HEK293 (cell line): Measurements from ENCODE around the gene ZKSCAN3.
A peak's percentile ranks its signal among the peaks of the same experiment; 100 is the strongest.

ENCODE experiments used
- HIC1 ChIP-seq: fragments of 450-650 bp; formaldehyde crosslinking; IDR thresholded peaks from 2 replicates; pipeline ENCODE4 v1.5.1; 2016; ENCODE audit warnings: missing biosample characterization, missing genetic modification characterization
- HOXC10 ChIP-seq: sonication (generic); formaldehyde crosslinking; IDR thresholded peaks from 2 replicates; pipeline ENCODE4 v1.8.1; 2023; ENCODE audit warnings: mild to moderate bottlenecking, missing genetic modification reagents
- HOXD13 ChIP-seq: sonication (generic); formaldehyde crosslinking; IDR thresholded peaks from 2 replicates; pipeline ENCODE4 v1.8.0; 2022; ENCODE audit warnings: missing genetic modification reagents, borderline replicate concordance
- KLF8 ChIP-seq: fragments of 450-650 bp; formaldehyde crosslinking; IDR thresholded peaks from 2 replicates; pipeline ENCODE4 v1.5.1; 2016; ENCODE audit warnings: missing biosample characterization, missing genetic modification characterization
- MZF1 ChIP-seq: fragments of 450-650 bp; formaldehyde crosslinking; IDR thresholded peaks from 2 replicates; pipeline ENCODE4 v1.5.1; 2017; ENCODE audit warnings: missing biosample characterization, missing genetic modification characterization, borderline replicate concordance
- OSR2 ChIP-seq: fragments of 450-650 bp; formaldehyde crosslinking; IDR thresholded peaks from 2 replicates; pipeline ENCODE4 v1.5.1; 2016; ENCODE audit warnings: missing biosample characterization, missing genetic modification characterization
- PBX3 ChIP-seq: sonication (generic); formaldehyde crosslinking; IDR thresholded peaks from 2 replicates; pipeline ENCODE4 v1.8.1; 2022; ENCODE audit warnings: mild to moderate bottlenecking, moderate library complexity, missing genetic modification reagents
- SCRT1 ChIP-seq: fragments of 450-650 bp; formaldehyde crosslinking; IDR thresholded peaks from 2 replicates; pipeline ENCODE4 v1.5.1; 2016; ENCODE audit warnings: missing biosample characterization, missing genetic modification characterization, borderline replicate concordance
- TRIM28 ChIP-seq: IDR thresholded peaks from 2 replicates; pipeline ENCODE4 v1.6.1; 2011; ENCODE audit warnings: low read length, control low read depth, borderline replicate concordance
- TSHZ1 ChIP-seq: fragments of 450-650 bp; formaldehyde crosslinking; IDR thresholded peaks from 2 replicates; pipeline ENCODE4 v1.5.1; 2016; ENCODE audit warnings: missing biosample characterization, missing genetic modification characterization, borderline replicate concordance
- ZFP37 ChIP-seq: fragments of 450-650 bp; formaldehyde crosslinking; IDR thresholded peaks from 2 replicates; pipeline ENCODE4 v1.5.1; 2016; ENCODE audit warnings: missing biosample characterization, missing genetic modification characterization
- ZNF112 ChIP-seq: fragments of 450-650 bp; formaldehyde crosslinking; IDR thresholded peaks from 2 replicates; pipeline ENCODE4 v1.5.0; 2017; ENCODE audit warnings: missing biosample characterization, missing genetic modification characterization
- ZNF146 ChIP-seq: fragments of 450-650 bp; formaldehyde crosslinking; IDR thresholded peaks from 2 replicates; pipeline ENCODE4 v1.5.1; 2016; ENCODE audit warnings: missing biosample characterization, missing genetic modification characterization
- ZNF148 ChIP-seq: fragments of 450-650 bp; formaldehyde crosslinking; IDR thresholded peaks from 2 replicates; pipeline ENCODE4 v1.5.0; 2017; ENCODE audit warnings: missing biosample characterization, missing genetic modification characterization, borderline replicate concordance
- ZNF19 ChIP-seq: fragments of 450-650 bp; formaldehyde crosslinking; IDR thresholded peaks from 2 replicates; pipeline ENCODE4; 2016; ENCODE audit warnings: missing biosample characterization, missing genetic modification characterization, low read depth
- ZNF211 ChIP-seq: fragments of 450-650 bp; formaldehyde crosslinking; IDR thresholded peaks from 2 replicates; pipeline ENCODE4 v1.5.1; 2016; ENCODE audit warnings: low read depth, missing biosample characterization, missing genetic modification characterization
- ZNF221 ChIP-seq: fragments of 450-650 bp; formaldehyde crosslinking; IDR thresholded peaks from 2 replicates; pipeline ENCODE4 v1.5.1; 2017; ENCODE audit warnings: missing biosample characterization, missing genetic modification characterization, borderline replicate concordance
- ZNF335 ChIP-seq: fragments of 450-650 bp; formaldehyde crosslinking; conservative IDR thresholded peaks from 2 replicates; pipeline ENCODE4 v1.5.1; 2016; ENCODE audit warnings: missing biosample characterization, missing genetic modification characterization
- ZNF449 ChIP-seq: fragments of 450-650 bp; formaldehyde crosslinking; IDR thresholded peaks from 2 replicates; pipeline ENCODE4 v1.5.1; 2017; ENCODE audit warnings: missing biosample characterization, mild to moderate bottlenecking, missing genetic modification characterization, moderate library complexity
- ZNF513 ChIP-seq: fragments of 450-650 bp; IDR thresholded peaks from 2 replicates; pipeline ENCODE4 v1.5.1; 2018; ENCODE audit warnings: missing biosample characterization, missing genetic modification characterization
- ZNF585B ChIP-seq: fragments of 450-650 bp; formaldehyde crosslinking; IDR thresholded peaks from 2 replicates; pipeline ENCODE4 v1.5.1; 2016; ENCODE audit warnings: missing biosample characterization, missing genetic modification characterization
- ZNF660 ChIP-seq: fragments of 450-650 bp; IDR thresholded peaks from 2 replicates; pipeline ENCODE4 v1.5.1; 2018; ENCODE audit warnings: missing biosample characterization, mild to moderate bottlenecking, missing genetic modification characterization
- ZNF670 ChIP-seq: fragments of 450-650 bp; formaldehyde crosslinking; IDR thresholded peaks from 2 replicates; pipeline ENCODE4 v1.5.1; 2016; ENCODE audit warnings: missing biosample characterization, missing genetic modification characterization, low read depth
- ZNF76 ChIP-seq: fragments of 450-650 bp; formaldehyde crosslinking; IDR thresholded peaks from 2 replicates; pipeline ENCODE4; 2016; ENCODE audit warnings: low read depth, missing biosample characterization, missing genetic modification characterization, borderline replicate concordance
- ZSCAN16 ChIP-seq: fragments of 450-650 bp; formaldehyde crosslinking; IDR thresholded peaks from 2 replicates; pipeline ENCODE4 v1.5.1; 2016; ENCODE audit warnings: missing biosample characterization, missing genetic modification characterization
- ZSCAN5A ChIP-seq: fragments of 450-650 bp; formaldehyde crosslinking; IDR thresholded peaks from 2 replicates; pipeline ENCODE4 v1.5.1; 2016; ENCODE audit warnings: missing biosample characterization, missing genetic modification characterization

The ZKSCAN3 gene

GRCh38 chr6:28311139-28311823, 38.5 kb upstream of the ZKSCAN3 start (continued):
- TF ChIP-seq HOXD13 (CRISPR knock-in tag), result no peak
- no peak for TF ChIP-seq ZNF221 (tag by site-specific recombination)
- no peak for TF ChIP-seq PBX3
- no peak for TF ChIP-seq ZNF670 (tag by site-specific recombination)
- TF ChIP-seq ZNF449 (tag by site-specific recombination), result no peak
- TF ChIP-seq SCRT1 (tag by site-specific recombination), result no peak
- TF ChIP-seq ZFP37 (tag by site-specific recombination), result no peak
- no peak for TF ChIP-seq ZNF211 (tag by site-specific recombination)
- TF ChIP-seq TSHZ1 (tag by site-specific recombination), result no peak
- TF ChIP-seq ZNF513 (tag by site-specific recombination), result no peak
- no peak for TF ChIP-seq ZNF19 (tag by site-specific recombination)
- no peak for TF ChIP-seq ZSCAN16 (tag by site-specific recombination)
- no peak for TF ChIP-seq ZNF335 (tag by site-specific recombination)
- peak; percentile 74 for TF ChIP-seq MZF1 (tag by site-specific recombination)
- TF ChIP-seq KLF8 (tag by site-specific recombination), result no peak
- TF ChIP-seq TRIM28, result peak; percentile 68; the same call in 1 of the 2 replicates
- TF ChIP-seq ZNF585B (tag by site-specific recombination), result no peak
- no peak for TF ChIP-seq HOXC10 (CRISPR knock-in tag)
- TF ChIP-seq ZNF76, result peak; percentile 61; the same call in 1 of the 2 replicates
- TF ChIP-seq ZNF146 (tag by site-specific recombination), result no peak
- no peak for TF ChIP-seq ZSCAN5A (tag by site-specific recombination)
- no peak for TF ChIP-seq HIC1
- TF ChIP-seq OSR2, result no peak
- TF ChIP-seq ZNF112 (tag by site-specific recombination), result no peak
- no peak for TF ChIP-seq ZNF660
- no peak for TF ChIP-seq ZNF148 (tag by site-specific recombination)
